Body of pancreas (tissue), 4 donors: Measurements from ENCODE around the gene SERPINB8. TPM values are rescaled to one million over a fixed set of nuclear protein-coding genes. Genes with fewer than 3 reads are reported as not detected.

Source experiments
- ATAC-seq: fragments of 150-250 bp; one replicate; pipeline ENCODE4 v1.9.1; 2016
- DNase-seq, 4 donors: peaks; one replicate each; pipeline ENCODE4 v3.0.0-alpha.2; 2019
- H3K27ac ChIP-seq, 4 donors: fragments of 200-600 bp; sonication (generic); 1 replicate in 3 of 4; 2 replicates in 1 of 4; pipeline versions ENCODE4 v1.5.1 to v1.6.1; 2016 to 2019; ENCODE audit warnings: mild to moderate bottlenecking in 1 of 4, mixed read lengths in 1 of 4, moderate library complexity in 1 of 4
- H3K27me3 ChIP-seq, 2 donors: fragments of 200-600 bp; sonication (generic); one replicate each; pipeline ENCODE4 v1.6.0; 2016; ENCODE audit warnings: mild to moderate bottlenecking in 1 of 2
- H3K36me3 ChIP-seq, 2 donors: fragments of 200-600 bp; sonication (generic); replicated peaks in 1 of 2; 2 replicates each; pipeline ENCODE4 v1.5.1; 2016; ENCODE audit warnings: low read depth in 2 of 2; ENCODE audit not compliant: insufficient read depth in 1 of 2
- H3K4me1 ChIP-seq: fragments of 200-600 bp; sonication (generic); one replicate; pipeline ENCODE4 v1.6.0; 2016
- H3K4me3 ChIP-seq, 2 donors: fragments of 200-600 bp; sonication (generic); 1 replicate in 1 of 2; 2 replicates in 1 of 2; pipeline ENCODE4 v1.5.1; 2016 to 2019
- H3K9me3 ChIP-seq, 3 donors: fragments of 200-600 bp; sonication (generic); 1 replicate in 2 of 3; 2 replicates in 1 of 3; pipeline ENCODE4 v1.5.1; 2016
- POLR2A ChIP-seq, 3 donors: fragments of 450-650 bp; IDR thresholded peaks; one replicate each; pipeline ENCODE4 v1.6.1; 2016; ENCODE audit warnings: antibody characterized with exemption in 3 of 3, mild to moderate bottlenecking in 2 of 3
- WGBS, 2 donors: methylation state at CpG; one replicate each; pipeline ENCODE4 v1.1.5; 2017; 5-methylcytosine and 5-hydroxymethylcytosine counted together
- intact Hi-C: fragments of 100-400 bp; cut with DNase I; formaldehyde crosslinking; loops from one replicate; pipeline ENCODE4 v1.15.1; 2023
- total RNA-seq, 2 donors: library from RNA; depleted of rRNA; stranded (reverse); fragments of >200 nt; gene quantifications; one replicate each; pipeline ENCODE4 v1.1.0, GENCODE V29; 2016
- TF ChIP-seq, protein P1 (sequence below), 7 experiments: fragments of 450-650 bp in 4 of 7; fragments of 200-600 bp in 3 of 7; sonication (generic) in 3 of 7; IDR thresholded peaks; one replicate each; pipeline ENCODE4 v1.5.1; 2016 to 2019; ENCODE audit warnings: antibody characterized with exemption in 7 of 7

SERPINB8 gene
- total RNA-seq, 2 donors from 2014 or later: 2.9 to 13.5 TPM

DNA sequence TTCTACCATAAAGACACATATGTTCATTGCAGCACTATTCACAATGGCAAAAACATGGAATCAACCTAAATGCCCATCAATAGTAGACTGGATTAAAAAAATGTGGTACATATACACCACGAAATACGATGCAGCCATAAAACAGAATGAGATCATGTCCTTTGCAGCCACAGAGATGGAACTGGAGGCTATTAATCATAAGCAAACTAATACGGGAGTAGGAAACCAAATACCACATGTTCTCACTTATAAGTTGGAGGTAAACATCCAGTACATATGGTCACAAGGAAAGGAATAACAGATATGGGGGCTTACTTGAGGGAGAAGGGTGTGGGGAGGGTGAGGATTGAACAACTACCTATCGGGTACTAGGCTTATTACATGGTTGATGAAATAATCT is 13.1 kb upstream of the SERPINB8 start:
- intact Hi-C loops: no loop called here
- ATAC-seq: no peak
- WGBS, 2 donors: 64 to 65% methylated on average over 4 of the region's 4 CpGs
- H3K36me3 ChIP-seq: no peaks in the 10 kb centered on the region
- H3K27ac ChIP-seq: no peak overlapping the region
- TF ChIP-seq POLR2A (IDR thresholded peaks at IDR 0.05): no peak
- TF ChIP-seq, protein P1, sequence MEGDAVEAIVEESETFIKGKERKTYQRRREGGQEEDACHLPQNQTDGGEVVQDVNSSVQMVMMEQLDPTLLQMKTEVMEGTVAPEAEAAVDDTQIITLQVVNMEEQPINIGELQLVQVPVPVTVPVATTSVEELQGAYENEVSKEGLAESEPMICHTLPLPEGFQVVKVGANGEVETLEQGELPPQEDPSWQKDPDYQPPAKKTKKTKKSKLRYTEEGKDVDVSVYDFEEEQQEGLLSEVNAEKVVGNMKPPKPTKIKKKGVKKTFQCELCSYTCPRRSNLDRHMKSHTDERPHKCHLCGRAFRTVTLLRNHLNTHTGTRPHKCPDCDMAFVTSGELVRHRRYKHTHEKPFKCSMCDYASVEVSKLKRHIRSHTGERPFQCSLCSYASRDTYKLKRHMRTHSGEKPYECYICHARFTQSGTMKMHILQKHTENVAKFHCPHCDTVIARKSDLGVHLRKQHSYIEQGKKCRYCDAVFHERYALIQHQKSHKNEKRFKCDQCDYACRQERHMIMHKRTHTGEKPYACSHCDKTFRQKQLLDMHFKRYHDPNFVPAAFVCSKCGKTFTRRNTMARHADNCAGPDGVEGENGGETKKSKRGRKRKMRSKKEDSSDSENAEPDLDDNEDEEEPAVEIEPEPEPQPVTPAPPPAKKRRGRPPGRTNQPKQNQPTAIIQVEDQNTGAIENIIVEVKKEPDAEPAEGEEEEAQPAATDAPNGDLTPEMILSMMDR (IDR thresholded peaks at IDR 0.05): no peak
- H3K4me1 ChIP-seq: no peaks in the 10 kb centered on the region
- no peak overlapping the region for H3K4me3 ChIP-seq
- no peaks in the 10 kb centered on the region for H3K9me3 ChIP-seq
- DNase-seq: no peak
- H3K27me3 ChIP-seq: no peaks in the 10 kb centered on the region

DNA sequence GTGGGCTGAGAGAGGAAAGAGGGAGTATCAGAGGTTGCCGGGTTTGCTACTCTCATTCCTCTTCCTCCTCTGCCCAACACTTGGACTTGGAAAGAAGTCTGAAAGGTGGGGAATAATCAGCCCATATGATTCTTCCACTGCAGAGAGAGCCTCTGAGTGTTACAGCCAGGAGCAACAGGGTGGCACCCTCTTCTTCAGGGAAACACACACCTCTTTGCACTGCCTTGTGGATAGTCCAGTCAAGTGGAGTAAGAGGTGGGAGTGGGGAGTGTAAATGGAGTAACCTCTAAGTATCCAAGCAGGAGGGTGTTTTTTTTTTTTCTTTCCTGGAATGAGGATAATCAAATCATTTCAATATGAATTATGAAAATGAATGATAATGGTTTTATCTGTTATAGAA is 9.0 kb upstream of the SERPINB8 start:
- Histone ChIP-seq H3K36me3 (no peaks in the 10 kb centered on the region), H3K9me3 (no peaks in the 10 kb centered on the region), H3K27ac (no peak overlapping the region), H3K4me1 (no peaks in the 10 kb centered on the region), H3K27me3 (no peaks in the 10 kb centered on the region), H3K4me3 (no peak overlapping the region)
- intact Hi-C loops: no loop called here
- DNase-seq: no peak
- no peak for ATAC-seq
- WGBS, 2 donors: 68 to 90% methylated on average over 1 of the region's 1 CpG
- TF ChIP-seq, protein P1 (IDR thresholded peaks at IDR 0.05): no peak

DNA sequence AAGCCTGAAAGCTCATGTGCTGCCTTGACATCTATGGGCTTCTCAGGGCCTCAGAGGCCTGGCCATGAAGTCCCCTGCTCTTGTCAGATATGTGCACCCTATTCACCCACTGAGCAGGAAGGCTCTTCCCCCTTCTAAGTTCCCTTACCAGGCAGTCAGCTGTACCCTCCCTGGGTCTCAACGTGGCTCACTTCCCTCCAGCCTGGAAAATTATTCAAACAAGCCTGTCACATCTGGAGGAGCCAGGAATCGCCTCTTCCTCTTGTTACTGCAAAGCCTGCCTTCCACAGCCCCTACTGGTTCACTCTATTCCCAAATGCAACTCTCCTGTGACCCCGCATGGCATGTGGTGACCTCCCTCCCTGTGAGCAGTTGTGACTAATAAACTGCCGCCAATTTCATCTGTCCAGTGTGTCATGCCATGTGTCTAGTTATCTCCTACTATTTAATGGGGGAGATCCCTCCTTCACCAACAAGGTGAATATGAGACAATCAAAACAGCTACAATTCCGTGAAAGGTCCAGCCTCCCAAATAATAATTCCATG is 8.4 kb upstream of the SERPINB8 start:
- 68 to 74% methylated on average over 5 of the region's 5 CpGs for WGBS, 2 donors
- ATAC-seq: no peak
- TF ChIP-seq, protein P1 (IDR thresholded peaks at IDR 0.05): no peak
- no peak for TF ChIP-seq POLR2A (IDR thresholded peaks at IDR 0.05)
- Histone ChIP-seq H3K9me3 (no peaks in the 10 kb centered on the region), H3K27me3 (no peaks in the 10 kb centered on the region), H3K4me1 (no peaks in the 10 kb centered on the region), H3K36me3 (no peaks in the 10 kb centered on the region), H3K27ac (no peak overlapping the region), H3K4me3 (no peak overlapping the region)
- DNase-seq: no peak
- intact Hi-C loops: no loop called here

DNA sequence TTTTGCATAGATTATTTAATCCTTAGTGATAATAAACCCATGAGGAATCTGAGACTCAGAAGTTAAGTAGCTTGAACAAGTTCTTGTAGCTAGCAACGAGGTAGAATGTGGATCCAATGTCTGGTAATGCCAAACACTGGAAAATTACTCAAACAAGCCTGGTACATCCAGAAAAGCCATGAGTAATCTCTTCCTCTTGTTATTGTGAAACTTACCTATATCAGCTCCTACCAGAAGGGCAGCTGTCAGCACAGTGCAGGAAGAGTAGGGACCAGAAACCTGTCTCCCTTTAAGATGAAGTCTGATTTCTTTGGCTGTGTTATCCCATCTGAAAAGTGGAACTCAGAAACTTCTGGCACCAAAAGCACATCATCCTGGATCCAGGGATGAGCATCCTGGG is 7.7 kb upstream of the SERPINB8 start:
- DNase-seq (no peak), ATAC-seq (no peak)
- 30 to 31% methylated on average over 1 of the region's 1 CpG for WGBS, 2 donors
- Histone ChIP-seq H3K27ac (no peak overlapping the region), H3K4me3 (no peak overlapping the region), H3K4me1 (no peaks in the 10 kb centered on the region), H3K9me3 (no peaks in the 10 kb centered on the region), H3K36me3 (no peaks in the 10 kb centered on the region), H3K27me3 (no peaks in the 10 kb centered on the region)
- intact Hi-C loops: no loop called here
- TF ChIP-seq, protein P1 (IDR thresholded peaks at IDR 0.05): no peak
- TF ChIP-seq POLR2A (IDR thresholded peaks at IDR 0.05): no peak

DNA sequence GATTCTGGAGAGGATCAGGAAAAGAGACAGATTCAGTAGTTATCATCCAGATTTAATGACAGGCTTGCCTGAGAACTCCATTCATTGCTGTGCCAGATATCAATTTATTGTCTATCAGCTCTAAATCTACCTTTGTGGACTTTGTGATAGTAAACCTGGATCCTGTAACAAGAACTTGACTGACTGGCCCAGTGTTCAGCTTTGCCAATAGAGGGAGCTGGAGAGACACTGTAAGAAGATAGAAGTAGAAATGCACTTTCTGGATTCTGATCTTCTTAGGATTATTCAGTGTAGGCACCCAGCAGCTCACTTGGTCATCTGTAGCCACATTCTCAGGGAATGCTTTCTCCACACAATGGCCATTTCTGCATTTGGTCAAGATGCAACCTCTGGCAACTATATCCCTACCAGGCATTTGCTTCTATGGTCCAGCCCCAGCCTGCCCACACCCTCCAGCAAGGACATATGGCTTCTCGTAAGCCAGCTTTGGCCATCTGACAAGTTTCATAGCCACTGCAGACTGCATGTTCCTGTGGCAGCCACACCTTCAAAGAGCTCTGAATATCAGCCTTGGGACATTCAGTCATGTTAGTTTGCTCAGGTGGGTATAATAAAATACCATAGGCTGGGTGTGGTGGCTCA is 6.1 kb upstream of the SERPINB8 start:
- H3K27me3 ChIP-seq: no peaks in the 10 kb centered on the region
- H3K36me3 ChIP-seq: no peaks in the 10 kb centered on the region
- H3K4me1 ChIP-seq: no peaks in the 10 kb centered on the region
- intact Hi-C loops: no loop called here
- 17 to 25% methylated on average over 1 of the region's 1 CpG for WGBS, 2 donors
- no peak overlapping the region for H3K27ac ChIP-seq
- TF ChIP-seq, protein P1 (IDR thresholded peaks at IDR 0.05): peak; percentile 73 to 81 (median 78)
- no peak for TF ChIP-seq POLR2A (IDR thresholded peaks at IDR 0.05)
- no peak overlapping the region for H3K4me3 ChIP-seq
- ATAC-seq (peak; percentile 86), DNase-seq (peak; percentile 51 to 74 (median 64))
- H3K9me3 ChIP-seq: no peaks in the 10 kb centered on the region
